ENCODE data around the gene P2RY8.

DNA sequence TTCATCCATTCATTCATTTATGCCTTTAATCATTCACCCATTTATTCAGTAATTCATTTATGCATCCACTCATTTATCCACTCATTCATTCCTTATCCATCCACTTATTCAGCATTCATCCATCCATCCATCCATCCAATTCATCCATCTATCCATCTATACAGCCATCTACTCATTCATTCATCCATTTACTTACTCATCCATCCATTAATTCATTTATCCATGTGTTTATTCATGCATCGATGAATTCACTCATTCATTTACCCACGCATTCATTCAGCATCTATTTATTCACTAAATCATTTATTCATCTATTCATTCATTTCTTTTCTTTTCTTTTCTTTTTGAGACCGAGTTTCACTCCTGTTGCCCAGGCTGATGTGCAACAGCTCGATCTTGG lies 10.4 kb downstream of the P2RY8 start:
- no peak for TF ChIP-seq ZNF274 (IDR thresholded peaks at IDR 0.05; ENCODE audit: low read depth, low read length)
- TF ChIP-seq SUZ12 (IDR thresholded peaks at IDR 0.05; ENCODE audit: extremely low read depth, insufficient read depth, insufficient read length) = no peak

Measured in NT2/D1 (cell line).